ENCODE data around the gene SMIM24.
"Not testable (repeated sequence)": the region's sequence is repeated elsewhere in the genome, so short reads cannot be mapped to it uniquely, and the experiment has no call there.

Gene SMIM24

DNA sequence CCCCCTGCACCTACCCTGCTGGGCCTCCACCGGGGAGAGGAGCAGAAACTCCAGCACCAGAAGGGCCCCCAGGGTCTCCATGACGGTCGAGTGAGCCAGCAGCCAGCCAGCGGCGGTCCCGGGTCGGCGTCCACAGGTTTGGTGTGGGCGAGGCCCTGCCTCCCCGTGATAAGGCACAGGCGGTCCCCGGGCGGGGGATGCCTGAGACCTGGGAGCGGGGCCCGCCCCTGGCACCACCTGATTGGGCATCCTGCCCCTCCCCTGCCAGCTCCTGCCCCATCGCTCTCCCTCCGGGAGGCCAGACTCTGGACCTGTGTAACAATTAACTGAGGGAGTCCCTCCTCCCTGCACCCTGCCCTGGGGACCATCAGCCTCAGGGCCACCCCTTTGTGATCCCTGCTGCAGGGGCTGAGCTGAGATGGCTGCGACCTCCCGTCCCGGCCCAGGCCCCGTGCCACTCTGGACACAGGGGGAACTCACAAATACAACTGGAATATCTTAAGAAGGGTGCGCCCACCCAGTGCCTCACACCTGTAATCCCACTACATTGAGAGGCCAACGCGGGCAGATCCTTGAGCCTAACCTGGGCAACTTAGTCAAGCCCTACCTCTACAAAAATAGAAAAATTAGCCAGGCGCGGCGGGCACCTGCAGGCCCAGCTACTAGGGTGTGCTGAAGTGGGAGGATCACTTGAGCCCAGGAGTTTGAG is at the start of gene SMIM24:
Gene SMIM24 (minus strand): TSS at position 143 of the 709 bp plus-strand sequence. CDS start 62 bp downstream, at position 81.
- DNase-seq, result no peak

DNA sequence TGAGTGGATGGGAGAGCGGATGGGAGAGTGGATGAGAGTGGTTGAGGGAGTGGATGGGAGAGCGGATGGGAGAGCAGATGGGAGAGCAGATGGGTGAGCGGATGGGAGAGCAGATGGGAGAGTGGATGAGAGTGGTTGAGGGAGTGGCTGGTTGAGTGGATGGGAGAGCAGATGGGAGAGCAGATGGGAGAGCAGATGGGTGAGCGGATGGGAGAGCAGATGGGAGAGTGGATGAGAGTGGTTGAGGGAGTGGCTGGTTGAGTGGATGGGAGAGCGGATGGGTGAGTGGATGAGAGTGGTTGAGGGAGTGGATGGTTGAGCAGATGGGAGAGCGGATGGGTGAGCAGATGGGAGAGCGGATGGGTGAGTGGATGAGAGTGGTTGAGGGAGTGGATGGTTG is 49.0 kb upstream of the SMIM24 start:
- DNase-seq, result not testable (repeated sequence)

- no peak for DNase-seq
These were observed 48.4 kb upstream of the SMIM24 start for GRCh38 chr19:3528539-3529211.

DNA sequence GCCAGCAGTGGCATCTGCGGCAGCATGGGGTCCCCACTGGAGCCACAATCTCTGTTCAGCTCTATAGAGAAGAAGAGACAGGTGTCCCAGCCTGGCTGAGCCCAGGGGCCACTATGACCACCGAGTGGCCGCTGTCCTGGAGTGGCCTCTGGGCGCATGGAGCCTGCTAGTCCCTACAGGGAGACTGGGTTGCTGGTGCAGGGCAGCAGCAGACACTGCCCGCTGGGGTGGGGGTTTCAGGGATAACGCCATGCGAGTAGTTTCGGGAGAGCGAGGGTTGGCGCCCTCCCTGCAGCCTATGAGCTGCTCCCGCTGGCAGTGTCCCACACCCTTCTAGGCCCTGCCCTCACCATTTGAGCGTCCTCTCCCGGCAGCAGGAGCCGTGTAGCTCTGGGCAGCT is 47.8 kb upstream of the SMIM24 start:
- DNase-seq, result no peak

DNA sequence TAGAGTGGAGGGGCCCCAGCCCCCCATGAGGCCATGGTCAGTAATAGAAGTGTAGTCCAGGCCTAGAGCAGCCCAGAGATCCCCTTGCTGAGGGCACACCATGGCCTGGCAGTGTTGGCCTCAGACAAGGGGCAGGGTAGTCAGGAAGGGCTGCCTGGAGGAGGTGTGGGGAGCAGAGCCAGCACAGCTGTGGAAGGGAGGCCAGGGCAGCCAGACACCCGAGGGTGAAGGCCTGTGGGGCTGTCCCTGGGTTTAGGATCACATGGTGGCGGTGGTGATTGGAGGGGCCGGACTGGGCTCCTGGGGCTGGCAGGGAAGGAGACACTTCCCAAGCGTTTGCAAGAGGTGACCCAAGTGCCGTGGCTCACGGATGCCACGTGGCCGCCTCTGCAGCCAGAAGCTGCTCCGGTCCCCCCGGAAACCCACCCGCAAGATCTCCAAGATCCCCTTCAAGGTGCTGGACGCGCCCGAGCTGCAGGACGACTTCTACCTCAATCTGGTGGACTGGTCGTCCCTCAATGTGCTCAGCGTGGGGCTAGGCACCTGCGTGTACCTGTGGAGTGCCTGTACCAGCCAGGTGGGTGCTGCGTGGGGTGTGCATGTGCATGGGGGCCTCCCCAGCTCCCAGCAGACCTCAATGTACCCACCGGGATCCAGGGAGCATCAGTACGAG is 47.0 kb upstream of the SMIM24 start:
- no peak for DNase-seq

- no peak for DNase-seq
These were observed 46.3 kb upstream of the SMIM24 start for GRCh38 chr19:3526507-3527237.

- no peak for DNase-seq
These were observed 44.7 kb upstream of the SMIM24 start for GRCh38 chr19:3524904-3525451.

- DNase-seq, result no peak
These were observed 43.9 kb upstream of the SMIM24 start for GRCh38 chr19:3524078-3524842.

DNA sequence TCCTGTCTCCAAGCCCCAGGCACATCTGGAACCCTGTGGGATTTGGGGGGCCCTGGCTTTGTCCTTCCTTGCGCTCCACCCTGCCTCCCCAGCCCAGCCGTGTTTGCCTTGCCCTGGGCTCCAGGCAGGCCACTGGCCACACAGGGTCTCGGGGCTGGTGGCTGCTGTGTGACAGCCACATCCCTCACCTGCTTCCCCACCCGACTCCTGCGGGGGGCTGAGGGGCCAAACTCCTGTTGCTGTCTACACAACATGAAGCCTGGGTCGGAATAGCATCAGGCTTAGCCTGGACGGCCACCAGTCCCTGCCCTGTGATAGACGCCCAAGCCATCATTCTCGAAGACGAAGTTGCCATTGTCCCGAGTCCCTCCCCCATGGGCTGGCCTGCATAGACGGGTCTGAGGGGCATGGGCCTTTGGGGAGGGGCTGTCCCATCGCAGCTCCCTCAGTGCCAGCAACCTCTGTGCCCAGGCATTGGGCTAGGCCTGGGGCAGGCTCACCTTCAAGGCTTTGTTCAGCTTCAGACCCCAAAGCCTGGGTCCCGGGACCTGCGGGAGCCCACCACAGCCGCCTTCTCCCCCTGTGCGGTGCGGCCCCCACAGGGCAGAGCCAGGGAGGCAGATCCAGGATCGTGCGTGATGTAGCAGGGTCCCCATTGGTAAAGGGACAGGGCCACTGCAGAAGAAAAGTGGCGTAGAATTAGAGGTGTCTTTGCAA is 43.2 kb upstream of the SMIM24 start:
- DNase-seq, result no peak

GRCh38 chr19:3522421-3523360 is 42.4 kb upstream of the SMIM24 start:
- no peak for DNase-seq

DNA sequence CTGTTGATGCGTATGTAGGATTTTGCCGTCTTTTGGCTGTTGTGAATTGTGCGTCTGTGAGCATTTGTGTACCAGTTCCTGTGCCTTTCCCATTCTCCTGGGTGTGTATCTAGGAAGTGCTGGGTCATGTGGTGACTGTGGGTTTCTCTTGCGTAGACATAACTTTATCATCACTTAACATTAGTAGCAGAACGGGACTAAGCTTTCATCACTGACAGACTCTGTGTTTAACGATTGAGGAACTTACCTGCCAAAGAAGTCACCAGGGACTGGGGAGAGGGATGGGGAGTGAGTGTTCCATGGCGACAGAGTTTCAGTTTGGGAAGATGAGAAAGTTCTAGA is 40.8 kb upstream of the SMIM24 start:
- DNase-seq, result no peak

GRCh38 chr19:3520166-3521103 is 40.1 kb upstream of the SMIM24 start:
- DNase-seq, result no peak

GRCh38 chr19:3519126-3519525 is 38.8 kb upstream of the SMIM24 start:
- DNase-seq, result no peak

DNA sequence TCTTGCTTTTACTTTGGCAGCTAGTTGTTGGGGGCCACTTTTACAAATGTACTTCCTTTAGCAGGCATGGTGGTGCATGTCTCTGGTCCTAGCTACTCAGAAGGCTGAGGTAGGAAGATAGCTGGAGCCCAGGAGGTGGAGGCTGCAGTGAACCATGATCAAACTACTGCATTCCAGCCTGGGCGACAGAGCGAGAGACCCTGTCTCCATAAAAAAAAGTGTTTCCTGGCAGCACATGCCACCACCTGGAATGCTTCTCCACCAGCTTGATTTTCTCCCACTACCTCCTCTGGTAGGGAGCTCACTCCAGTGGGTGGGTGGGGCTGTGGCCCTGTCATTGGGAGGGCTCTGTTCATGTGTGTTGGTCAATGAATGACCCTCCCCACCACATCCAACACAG is 38.3 kb upstream of the SMIM24 start:
- DNase-seq, result no peak

DNA sequence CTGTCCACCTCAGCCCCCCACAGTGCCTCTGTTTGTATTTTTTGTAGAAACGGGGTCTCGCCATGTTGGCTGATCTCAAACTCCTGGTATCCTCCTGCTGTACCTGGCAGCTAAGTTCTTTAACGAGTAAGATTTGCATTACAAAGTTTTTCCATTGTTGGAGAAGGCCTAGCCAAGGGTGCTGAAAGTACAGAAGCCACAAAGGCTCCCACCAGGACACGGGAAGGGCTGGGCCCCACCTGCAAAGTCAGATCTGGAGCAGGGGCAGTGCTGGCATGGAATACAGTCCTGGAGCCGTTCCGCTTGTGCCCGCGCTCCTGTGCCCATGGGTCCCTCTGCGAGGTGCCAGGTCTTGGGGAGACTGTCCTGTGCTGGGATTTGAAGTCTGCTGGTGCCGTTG is 37.9 kb upstream of the SMIM24 start:
- DNase-seq, result no peak

DNA sequence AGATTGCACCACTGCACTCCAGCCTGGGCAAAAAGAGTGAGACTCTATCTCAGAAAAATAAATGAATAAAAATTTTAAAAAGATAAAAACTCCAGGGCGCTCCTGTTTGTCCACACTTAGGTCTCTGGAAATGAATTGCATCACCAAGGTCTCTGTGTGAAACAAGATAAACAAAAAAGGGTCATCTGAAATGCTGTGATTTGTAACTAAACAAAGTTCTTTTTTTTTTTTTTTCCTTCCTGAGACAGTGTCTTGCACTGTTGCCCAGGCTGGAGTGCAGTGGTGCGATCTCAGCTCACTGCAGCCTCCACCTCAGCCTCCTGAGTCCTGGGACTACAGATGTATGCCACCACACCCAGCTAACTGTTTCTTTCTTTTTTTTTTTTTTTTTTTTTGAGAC is 37.3 kb upstream of the SMIM24 start:
- no peak for DNase-seq

- peak; percentile 71 for DNase-seq
These were observed 36.4 kb upstream of the SMIM24 start for GRCh38 chr19:3516675-3517207.

- no peak for DNase-seq
These were observed 35.6 kb upstream of the SMIM24 start for GRCh38 chr19:3515891-3516422.

- DNase-seq, result no peak
These were observed 34.6 kb upstream of the SMIM24 start for GRCh38 chr19:3514930-3515329.
